Activated T-cell treated with anti-CD3 and anti-CD28 coated beads, Interleukin-2, amount 50 U/mL, for 72 hours (primary cell): ENCODE measurements around the gene QTRT2. TPM values are rescaled to one million over a fixed set of nuclear protein-coding genes. Genes with fewer than 3 reads are reported as not detected.

ENCODE experiments used
- total RNA-seq, 2 donors: library from RNA; stranded (reverse); gene quantifications; one replicate each; pipeline ENCODE4 v1.2.3, GENCODE V29; 2022

QTRT2 gene
- total RNA-seq, 2 donors from 2014 or later = 23.8 to 27.5 TPM

Other genes with a start within 250 kb of the QTRT2 start
- gene GRAMD1C, start 217.9 kb upstream of the QTRT2 start, total RNA-seq = 1 to 10 TPM; 1.4 to 3.0 TPM
- 1 to 10 TPM; 3.6 to 4.5 TPM for gene ZDHHC23, start 108.7 kb upstream of the QTRT2 start, total RNA-seq
- 1 to 10 TPM; 4.8 to 5.4 TPM for gene CCDC191, start 211 bp upstream of the QTRT2 start, total RNA-seq
- not detected for gene DRD3, start 122.3 kb downstream of the QTRT2 start, total RNA-seq
- gene ZNF80, start 180.8 kb downstream of the QTRT2 start, total RNA-seq = 1 to 10 TPM in 1 of 2 donors, under 1 TPM in 1; 0.53 to 1.4 TPM
- gene TIGIT, start 237.3 kb downstream of the QTRT2 start, total RNA-seq = 10 to 100 TPM; 77.2 to 80.2 TPM